Stimulated activated effector memory CD8-positive, alpha-beta T cell treated with anti-CD3 and anti-CD28 coated beads, Interleukin-12 subunit alpha, Interleukin-12 subunit beta, amount 100 ng/mL, for 72 hours (primary cell): ENCODE measurements around the gene WHAMM.

ENCODE experiments used
- ATAC-seq: fragments of 150-1000 bp; cut with Tn5 transposase; 2 replicates; pipeline ENCODE4 v1.10.0; 2021
- DNase-seq, 2 donors: peaks; one replicate each; pipeline ENCODE4 v3.0.0; 2021 to 2022; ENCODE audit warnings: low spot score in 2 of 2
- H3K27ac Mint-ChIP-seq: one replicate; pipeline ENCODE4 v1.8.0; 2022; ENCODE audit warnings: mild to moderate bottlenecking, mixed read lengths
- H3K36me3 Mint-ChIP-seq: one replicate; pipeline ENCODE4 v1.8.0; 2022; ENCODE audit warnings: mild to moderate bottlenecking, mixed read lengths
- H3K4me1 Mint-ChIP-seq: one replicate; pipeline ENCODE4 v1.8.0; 2022; ENCODE audit warnings: mixed read lengths
- H3K4me3 Mint-ChIP-seq: one replicate; pipeline ENCODE4 v1.8.0; 2022; ENCODE audit warnings: mild to moderate bottlenecking, mixed read lengths
- H3K9me3 Mint-ChIP-seq: one replicate; pipeline ENCODE4 v1.8.0; 2022; ENCODE audit warnings: mixed read lengths

The WHAMM gene

GRCh38 chr15:82845686-82846085 lies 36.3 kb downstream of the WHAMM start:
- Mint-ChIP-seq H3K4me1 (peaks cover 5% of the 10 kb centered on the region), H3K27ac (no peak overlapping the region), H3K36me3 (no peaks in the 10 kb centered on the region), H3K9me3 (no peaks in the 10 kb centered on the region), H3K4me3 (no peak overlapping the region)
- DNase-seq (no peak), ATAC-seq (no peak)

- H3K9me3 Mint-ChIP-seq: no peaks in the 10 kb centered on the region
- peaks cover 5% of the 10 kb centered on the region for H3K4me1 Mint-ChIP-seq
These were observed 37.2 kb downstream of the WHAMM start for GRCh38 chr15:82846621-82847020.

GRCh38 chr15:82847703-82848102 lies 38.3 kb downstream of the WHAMM start:
- peak in 1 of 2 donors; percentile 35 for DNase-seq
- ATAC-seq: no peak
- Mint-ChIP-seq H3K27ac (no peak overlapping the region), H3K9me3 (no peaks in the 10 kb centered on the region), H3K4me3 (no peak overlapping the region), H3K4me1 (peaks cover 5% of the 10 kb centered on the region), H3K36me3 (no peaks in the 10 kb centered on the region)

More at GRCh38 chr15:82846621-82847020, 37.2 kb downstream of the WHAMM start:
- Mint-ChIP-seq H3K36me3 (no peaks in the 10 kb centered on the region), H3K4me3 (no peak overlapping the region), H3K27ac (no peak overlapping the region)
- DNase-seq: no peak
- no peak for ATAC-seq

- Mint-ChIP-seq H3K9me3 (no peaks in the 10 kb centered on the region), H3K27ac (no peak overlapping the region), H3K4me3 (no peak overlapping the region), H3K4me1 (peaks cover 5% of the 10 kb centered on the region), H3K36me3 (no peaks in the 10 kb centered on the region)
- peak in 1 of 2 donors; percentile 39 for DNase-seq
- ATAC-seq: no peak
These were observed 39.0 kb downstream of the WHAMM start for GRCh38 chr15:82848241-82848993.

- peak; percentile 57 for ATAC-seq
- peak; percentile 11 to 58 for DNase-seq
- H3K9me3 Mint-ChIP-seq: no peaks in the 10 kb centered on the region
- no peak overlapping the region for H3K4me3 Mint-ChIP-seq
- H3K27ac Mint-ChIP-seq: peak overlapping the region; percentile 23
- H3K4me1 Mint-ChIP-seq: peaks cover 2% of the 10 kb centered on the region
- no peaks in the 10 kb centered on the region for H3K36me3 Mint-ChIP-seq
These were observed 40.4 kb downstream of the WHAMM start for GRCh38 chr15:82849556-82850512.

GRCh38 chr15:82850731-82851130 lies 41.3 kb downstream of the WHAMM start:
- H3K9me3 Mint-ChIP-seq: no peaks in the 10 kb centered on the region
- DNase-seq (peak in 1 of 2 donors; percentile 32), ATAC-seq (no peak)
- H3K36me3 Mint-ChIP-seq: no peaks in the 10 kb centered on the region
- H3K4me3 Mint-ChIP-seq: no peak overlapping the region
- H3K27ac Mint-ChIP-seq: no peak overlapping the region
- H3K4me1 Mint-ChIP-seq: peaks cover 4% of the 10 kb centered on the region

GRCh38 chr15:82851306-82851850 lies 42.0 kb downstream of the WHAMM start:
- DNase-seq (peak in 1 of 2 donors; percentile 22), ATAC-seq (no peak)
- no peaks in the 10 kb centered on the region for H3K36me3 Mint-ChIP-seq
- no peak overlapping the region for H3K27ac Mint-ChIP-seq
- H3K4me1 Mint-ChIP-seq: peaks cover 8% of the 10 kb centered on the region
- H3K9me3 Mint-ChIP-seq: no peaks in the 10 kb centered on the region
- no peak overlapping the region for H3K4me3 Mint-ChIP-seq

GRCh38 chr15:82851981-82852511 lies 42.6 kb downstream of the WHAMM start:
- Mint-ChIP-seq H3K4me1 (peaks cover 8% of the 10 kb centered on the region), H3K9me3 (no peaks in the 10 kb centered on the region), H3K27ac (no peak overlapping the region), H3K4me3 (no peak overlapping the region), H3K36me3 (no peaks in the 10 kb centered on the region)
- DNase-seq: peak in 1 of 2 donors; percentile 39
- ATAC-seq: no peak

- H3K4me3 Mint-ChIP-seq: no peak overlapping the region
- no peaks in the 10 kb centered on the region for H3K36me3 Mint-ChIP-seq
- H3K27ac Mint-ChIP-seq: no peak overlapping the region
- no peaks in the 10 kb centered on the region for H3K9me3 Mint-ChIP-seq
- DNase-seq (no peak), ATAC-seq (no peak)
- peaks cover 8% of the 10 kb centered on the region for H3K4me1 Mint-ChIP-seq
These were observed 43.6 kb downstream of the WHAMM start for GRCh38 chr15:82852941-82853561.

GRCh38 chr15:82854554-82854953 lies 45.1 kb downstream of the WHAMM start:
- no peak overlapping the region for H3K27ac Mint-ChIP-seq
- H3K4me3 Mint-ChIP-seq: no peak overlapping the region
- H3K4me1 Mint-ChIP-seq: peaks cover 8% of the 10 kb centered on the region
- H3K9me3 Mint-ChIP-seq: no peaks in the 10 kb centered on the region
- DNase-seq: peak in 1 of 2 donors; percentile 38
- no peaks in the 10 kb centered on the region for H3K36me3 Mint-ChIP-seq
- no peak for ATAC-seq

- no peak overlapping the region for H3K4me3 Mint-ChIP-seq
- no peaks in the 10 kb centered on the region for H3K9me3 Mint-ChIP-seq
- H3K4me1 Mint-ChIP-seq: peaks cover 8% of the 10 kb centered on the region
- H3K36me3 Mint-ChIP-seq: no peaks in the 10 kb centered on the region
- ATAC-seq: no peak
- DNase-seq: peak in 1 of 2 donors; percentile 26
- peak overlapping the region; percentile 26 for H3K27ac Mint-ChIP-seq
These were observed 46.1 kb downstream of the WHAMM start for GRCh38 chr15:82855286-82856100.

GRCh38 chr15:82856397-82857170 lies 47.2 kb downstream of the WHAMM start:
- H3K9me3 Mint-ChIP-seq: no peaks in the 10 kb centered on the region
- H3K4me3 Mint-ChIP-seq: no peak overlapping the region
- peaks cover 8% of the 10 kb centered on the region for H3K4me1 Mint-ChIP-seq
- no peaks in the 10 kb centered on the region for H3K36me3 Mint-ChIP-seq
- ATAC-seq: no peak
- peak in 1 of 2 donors; percentile 35 for DNase-seq
- H3K27ac Mint-ChIP-seq: peak overlapping the region; percentile 26

- DNase-seq: no peak
- no peak overlapping the region for H3K27ac Mint-ChIP-seq
- ATAC-seq: no peak
- H3K4me1 Mint-ChIP-seq: peaks cover 8% of the 10 kb centered on the region
- no peaks in the 10 kb centered on the region for H3K9me3 Mint-ChIP-seq
- no peak overlapping the region for H3K4me3 Mint-ChIP-seq
- H3K36me3 Mint-ChIP-seq: no peaks in the 10 kb centered on the region
These were observed 49.5 kb downstream of the WHAMM start for GRCh38 chr15:82858932-82859331.
